SK-N-SH (cell line): ENCODE results near the gene MAGEA9B. TPM values are rescaled to one million over a fixed set of nuclear protein-coding genes. Genes with fewer than 3 reads are reported as not detected.

Source experiments
- CTCF ChIA-PET: fragments of 300-600, 350-600 bp; formaldehyde crosslinking; extraction: SDS; loops from one replicate; lab custom pipeline; 2021; lab: Yijun Ruan, JAX
- POLR2A ChIA-PET: fragments of 350-600 bp; sonication (Branson Sonifier 250); formaldehyde crosslinking; extraction: SDS; loops from one replicate; lab custom pipeline; 2020; ENCODE audit warnings: antibody characterized with exemption, inconsistent platforms; lab: Yijun Ruan, JAX
- DNase-seq: peaks from one replicate; pipeline ENCODE4 v3.0.0; 2012
- H2AFZ ChIP-seq: fragments of 200-600 bp; sonication (generic); 2 replicates; pipeline ENCODE4 v1.8.1; 2016; ENCODE audit warnings: antibody characterized with exemption, mild to moderate bottlenecking, low read depth
- H3F3A ChIP-seq: fragments of 200-600 bp; sonication (generic); replicated peaks from 2 replicates; pipeline ENCODE3; 2016; ENCODE audit warnings: antibody characterized with exemption, mild to moderate bottlenecking; ENCODE audit not compliant: insufficient read depth
- H3K27ac ChIP-seq, 2 experiments: fragments of 200-500 bp in 1 of 2; fragments of 200-600 bp in 1 of 2; sonication (Bioruptor generic) in 1 of 2; sonication (generic), shearing (Covaris generic) in 1 of 2; 2 replicates each; pipeline versions ENCODE4 v1.5.1 to v1.6.1; 2014 to 2016; ENCODE audit warnings: low read depth in 2 of 2, inconsistent platforms in 1 of 2, low read length in 1 of 2, mild to moderate bottlenecking in 1 of 2, mixed read lengths in 1 of 2
- H3K27me3 ChIP-seq: fragments of 200-600 bp; sonication (generic), shearing (Covaris generic); 2 replicates; pipeline ENCODE4 v1.6.1; 2016; ENCODE audit warnings: mixed run types; ENCODE audit not compliant: insufficient read depth
- H3K36me3 ChIP-seq, 2 experiments: fragments of 200-500 bp in 1 of 2; fragments of 200-600 bp in 1 of 2; sonication (Bioruptor generic) in 1 of 2; sonication (generic) in 1 of 2; replicated peaks in 1 of 2; 2 replicates each; pipeline versions ENCODE3 to v1.5.1; 2014 to 2016; ENCODE audit warnings: low read length in 1 of 2, mild to moderate bottlenecking in 1 of 2; ENCODE audit not compliant: insufficient read depth in 2 of 2, control insufficient read depth in 1 of 2
- H3K4me1 ChIP-seq, 2 experiments: fragments of 200-500 bp in 1 of 2; fragments of 200-600 bp in 1 of 2; sonication (Bioruptor generic) in 1 of 2; sonication (generic), shearing (Covaris generic) in 1 of 2; 2 replicates each; pipeline versions ENCODE4 v1.5.1 to v1.6.1; 2014 to 2016; ENCODE audit warnings: low read depth in 1 of 2, low read length in 1 of 2, mixed run types in 1 of 2; ENCODE audit not compliant: insufficient read depth in 2 of 2, control insufficient read depth in 1 of 2
- H3K4me2 ChIP-seq: fragments of 200-600 bp; sonication (generic), shearing (Covaris generic); 2 replicates; pipeline ENCODE4 v1.6.1; 2017; ENCODE audit warnings: mixed run types
- H3K4me3 ChIP-seq, 2 experiments: fragments of 200-500 bp in 1 of 2; fragments of 200-600 bp in 1 of 2; sonication (Bioruptor generic) in 1 of 2; sonication (generic), shearing (Covaris generic) in 1 of 2; 2 replicates each; pipeline versions ENCODE4 v1.5.1 to v1.8.1; 2014 to 2016; ENCODE audit warnings: low read depth in 2 of 2, inconsistent platforms in 1 of 2, low read length in 1 of 2, mild to moderate bottlenecking in 1 of 2, mixed read lengths in 1 of 2, moderate library complexity in 1 of 2
- H3K79me2 ChIP-seq: fragments of 200-600 bp; sonication (generic); 2 replicates; pipeline ENCODE4 v1.8.1; 2017; ENCODE audit warnings: mild to moderate bottlenecking; ENCODE audit not compliant: insufficient read depth
- H3K9ac ChIP-seq: fragments of 200-600 bp; sonication (generic); 2 replicates; pipeline ENCODE4 v1.6.1; 2017; ENCODE audit warnings: mixed run types
- H3K9me2 ChIP-seq: fragments of 200-600 bp; sonication (generic); 2 replicates; pipeline ENCODE4 v1.6.1; 2017; ENCODE audit warnings: mixed run types
- H3K9me3 ChIP-seq: fragments of 200-600 bp; sonication (generic); 2 replicates; pipeline ENCODE4 v1.6.1; 2017; ENCODE audit warnings: mixed run types, mild to moderate bottlenecking, moderate library complexity
- H4K20me1 ChIP-seq: fragments of 200-600 bp; sonication (generic); 2 replicates; pipeline ENCODE4 v1.6.1; 2017; ENCODE audit warnings: mild to moderate bottlenecking, mixed run types; ENCODE audit not compliant: insufficient read depth
- EP300 ChIP-seq, 2 experiments: IDR thresholded peaks; 2 replicates each; pipeline versions ENCODE4 v1.4.0 to v1.6.1; 2012; ENCODE audit warnings: borderline replicate concordance in 1 of 2, low read depth in 1 of 2, low read length in 1 of 2
- NRF1 ChIP-seq: IDR thresholded peaks from 2 replicates; pipeline ENCODE4 v1.6.1; 2012; ENCODE audit warnings: low read depth, mild to moderate bottlenecking, low read length
- SIN3A ChIP-seq: IDR thresholded peaks from 2 replicates; pipeline ENCODE4 v1.6.1; 2012; ENCODE audit warnings: low read depth, mild to moderate bottlenecking, low read length, moderate library complexity, borderline replicate concordance
- WGBS: methylation state at CpG from one replicate; pipeline ENCODE4 v1.1.6; 2017; ENCODE audit warnings: low lambda C conversion rate; 5-methylcytosine and 5-hydroxymethylcytosine counted together
- polyA plus RNA-seq, 3 experiments: library from polyadenylated mRNA; depleted of rRNA; stranded (reverse); fragments of >200 nt; gene quantifications; 2 replicates each; pipeline ENCODE4 v1.2.3, GENCODE V29; 2012
- TF ChIP-seq, protein P1 (sequence below): fragments of 150-350 bp; IDR thresholded peaks from 2 replicates; pipeline ENCODE4 v1.6.1; 2017; ENCODE audit warnings: antibody characterized with exemption, low read length, low read depth, borderline replicate concordance
- TF ChIP-seq, protein P2 (sequence below): fragments of 200-600 bp; sonication (generic); IDR thresholded peaks from 2 replicates; pipeline ENCODE4 v1.6.1; 2017; ENCODE audit warnings: antibody characterized with exemption, mild to moderate bottlenecking, moderate library complexity

MAGEA9B gene
- polyA plus RNA-seq, 1 of the 3 experiments (the other 2 are of a cell fraction): 0.38 TPM

DNA sequence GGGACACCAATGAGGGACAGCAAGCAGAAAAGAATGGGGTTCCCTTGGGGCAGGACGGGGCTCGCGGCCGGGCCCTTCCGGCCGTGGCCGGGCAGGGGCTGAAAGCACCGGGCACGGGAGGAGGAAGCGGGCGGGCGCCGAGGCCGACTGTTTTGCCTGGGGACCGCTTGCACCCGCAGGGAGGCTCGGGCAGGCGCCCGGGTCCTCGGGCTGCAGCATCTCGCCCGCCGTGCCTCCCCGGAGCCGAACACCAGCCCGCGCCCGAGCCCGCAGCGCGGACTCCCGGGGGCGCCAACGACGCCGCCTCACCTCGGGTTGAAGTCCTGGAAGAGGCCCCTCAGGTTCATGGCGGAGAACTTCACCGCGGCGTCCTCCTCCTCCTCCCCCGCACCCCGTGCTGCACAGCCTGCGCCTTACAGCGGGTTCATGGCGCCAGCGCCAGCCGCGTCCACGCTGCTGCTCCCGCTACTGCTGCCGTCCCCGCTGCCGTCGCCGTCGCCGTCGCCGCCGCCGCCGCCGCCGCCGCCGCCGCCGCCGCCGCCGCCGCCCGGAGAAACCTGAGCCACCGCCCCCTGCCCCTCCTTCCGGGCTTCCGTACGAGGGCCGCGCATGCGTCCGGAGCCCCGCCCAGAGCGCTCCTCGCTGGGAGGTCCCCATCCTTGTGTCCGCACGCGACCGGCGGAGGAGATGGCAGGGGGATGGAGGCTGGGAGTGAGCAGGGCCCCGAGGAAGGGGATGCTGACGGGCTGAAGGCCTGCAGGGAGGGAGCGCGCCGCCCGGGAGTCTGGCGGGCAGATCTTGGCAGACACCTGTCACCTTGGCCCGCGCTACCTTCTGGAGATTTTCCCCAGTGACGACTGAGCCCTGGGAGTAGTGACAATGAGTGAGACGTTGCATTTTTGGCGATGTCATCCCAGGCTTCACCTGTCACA, 44.2 kb upstream of the MAGEA9B start, which contains the start of gene TMEM185A:
Gene TMEM185A (minus strand): TSS at position 559 of the 932 bp plus-strand sequence. CDS start 212 bp downstream, at position 347.
- H3K4me1 ChIP-seq: peaks cover 0 to 11% of the 10 kb centered on the region in 2 experiments; a peak in 2 of 4 replicates
- peak; percentile 88 for DNase-seq
- H3K9me2 ChIP-seq: no peaks in the 10 kb centered on the region
- H2AFZ ChIP-seq: peak within 1 kb of the TSS; percentile 68; the same call in 1 of the 2 replicates
- TF ChIP-seq EP300 (IDR thresholded peaks at IDR 0.05; ENCODE audit: borderline replicate concordance in 1 of 2, low read depth in 1 of 2, low read length in 1 of 2): peak in 1 of 2 experiments; percentile 17; a peak in 1 of 4 replicates
- TF ChIP-seq, protein P1, sequence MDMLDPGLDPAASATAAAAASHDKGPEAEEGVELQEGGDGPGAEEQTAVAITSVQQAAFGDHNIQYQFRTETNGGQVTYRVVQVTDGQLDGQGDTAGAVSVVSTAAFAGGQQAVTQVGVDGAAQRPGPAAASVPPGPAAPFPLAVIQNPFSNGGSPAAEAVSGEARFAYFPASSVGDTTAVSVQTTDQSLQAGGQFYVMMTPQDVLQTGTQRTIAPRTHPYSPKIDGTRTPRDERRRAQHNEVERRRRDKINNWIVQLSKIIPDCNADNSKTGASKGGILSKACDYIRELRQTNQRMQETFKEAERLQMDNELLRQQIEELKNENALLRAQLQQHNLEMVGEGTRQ: no peak
- peak; percentile 69 for TF ChIP-seq NRF1
- TF ChIP-seq, all 33 proteins: peak for 2
- CTCF ChIA-PET: no interaction called here
- Histone ChIP-seq H3K27me3 (peaks cover 5% of the 10 kb centered on the region), H3K27ac (peak within 1 kb of the TSS; percentile 28 to 50; a peak in 2 of 4 replicates), H3K9me3 (no peaks in the 10 kb centered on the region), H3K79me2 (peaks cover 27% of the 10 kb centered on the region), H3K9ac (peak within 1 kb of the TSS; percentile 65), H3K36me3 (no peaks in the 10 kb centered on the region), H3F3A (no peaks in the 10 kb centered on the region), H4K20me1 (peaks cover 4% of the 10 kb centered on the region), H3K4me2 (peak within 1 kb of the TSS; percentile 74), H3K4me3 (peak within 1 kb of the TSS; percentile 64 to 67)
- 55% methylated on average over 31 of the region's 102 CpGs for WGBS
- POLR2A ChIA-PET: no interaction called here

DNA sequence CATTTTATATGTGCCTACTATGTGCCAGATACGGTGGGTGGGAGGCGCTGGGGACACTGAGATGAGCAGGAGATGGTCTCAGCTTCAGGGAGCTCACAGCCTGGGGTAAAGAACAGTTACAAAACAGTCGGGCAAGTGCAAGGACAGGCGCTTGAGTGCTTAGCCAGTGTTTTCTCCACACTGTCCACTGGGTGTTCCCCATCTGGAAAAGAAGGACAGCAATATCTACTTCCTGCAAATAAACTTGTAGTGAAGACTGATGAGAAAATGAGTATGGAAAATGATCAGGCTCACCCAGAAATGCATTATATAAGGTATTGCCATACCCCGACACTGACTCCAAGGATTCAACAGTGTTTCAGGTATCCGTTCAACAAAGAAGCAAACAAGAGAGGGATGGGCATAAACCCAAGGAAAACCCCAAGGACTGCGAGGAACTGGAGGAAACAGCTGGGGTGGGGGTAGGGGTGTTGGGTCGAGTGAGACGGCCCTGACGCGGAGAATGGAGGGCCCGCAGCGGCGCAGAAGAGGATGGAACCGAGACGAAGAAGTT, 43.5 kb upstream of the MAGEA9B start:
- DNase-seq: peak; percentile 37
- H3K79me2 ChIP-seq: peaks cover 27% of the 10 kb centered on the region
- peak overlapping the region in 1 of 2 experiments; percentile 50; a peak in 2 of 4 replicates for H3K27ac ChIP-seq

More for the DNA sequence above, 43.5 kb upstream of the MAGEA9B start:
- peaks cover 0 to 11% of the 10 kb centered on the region in 2 experiments; a peak in 2 of 4 replicates for H3K4me1 ChIP-seq
- TF ChIP-seq SIN3A: no peak
- TF ChIP-seq, protein P2, sequence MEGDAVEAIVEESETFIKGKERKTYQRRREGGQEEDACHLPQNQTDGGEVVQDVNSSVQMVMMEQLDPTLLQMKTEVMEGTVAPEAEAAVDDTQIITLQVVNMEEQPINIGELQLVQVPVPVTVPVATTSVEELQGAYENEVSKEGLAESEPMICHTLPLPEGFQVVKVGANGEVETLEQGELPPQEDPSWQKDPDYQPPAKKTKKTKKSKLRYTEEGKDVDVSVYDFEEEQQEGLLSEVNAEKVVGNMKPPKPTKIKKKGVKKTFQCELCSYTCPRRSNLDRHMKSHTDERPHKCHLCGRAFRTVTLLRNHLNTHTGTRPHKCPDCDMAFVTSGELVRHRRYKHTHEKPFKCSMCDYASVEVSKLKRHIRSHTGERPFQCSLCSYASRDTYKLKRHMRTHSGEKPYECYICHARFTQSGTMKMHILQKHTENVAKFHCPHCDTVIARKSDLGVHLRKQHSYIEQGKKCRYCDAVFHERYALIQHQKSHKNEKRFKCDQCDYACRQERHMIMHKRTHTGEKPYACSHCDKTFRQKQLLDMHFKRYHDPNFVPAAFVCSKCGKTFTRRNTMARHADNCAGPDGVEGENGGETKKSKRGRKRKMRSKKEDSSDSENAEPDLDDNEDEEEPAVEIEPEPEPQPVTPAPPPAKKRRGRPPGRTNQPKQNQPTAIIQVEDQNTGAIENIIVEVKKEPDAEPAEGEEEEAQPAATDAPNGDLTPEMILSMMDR: peak; percentile 34
- TF ChIP-seq, all 33 proteins: peak for 1
- peak overlapping the region; percentile 65 for H3K9ac ChIP-seq
- no peaks in the 10 kb centered on the region for H3F3A ChIP-seq
- peaks cover 5% of the 10 kb centered on the region for H3K27me3 ChIP-seq
- 0 out of 2 replicates have a peak overlapping the region, but pooled peaks have one; percentile 37 for H2AFZ ChIP-seq
- H3K4me3 ChIP-seq: peak overlapping the region; percentile 64 to 67
- WGBS: 3% methylated on average over 16 of the region's 16 CpGs
- H3K4me2 ChIP-seq: peak overlapping the region; percentile 74
- no peaks in the 10 kb centered on the region for H3K9me3 ChIP-seq
- ChIA-PET POLR2A (no interaction called here), CTCF (no interaction called here)
- no peaks in the 10 kb centered on the region for H3K9me2 ChIP-seq
- H3K36me3 ChIP-seq: no peaks in the 10 kb centered on the region
- peaks cover 7% of the 10 kb centered on the region for H4K20me1 ChIP-seq
